AG04450 (cell line): ENCODE measurements around the gene GJA9. TPM values are rescaled to one million over a fixed set of nuclear protein-coding genes. Genes with fewer than 3 reads are reported as not detected.
"Not testable (repeated sequence)": the region's sequence is repeated elsewhere in the genome, so short reads cannot be mapped to it uniquely, and the experiment has no call there.

ENCODE experiments used
- CTCF ChIA-PET: fragments of 300-600, 350-600 bp; formaldehyde crosslinking; extraction: SDS; loops from one replicate; lab custom pipeline; 2022; ENCODE audit warnings: antibody characterized with exemption, inconsistent platforms; lab: Charles Lee
- POLR2A ChIA-PET: fragments of 350-600 bp; formaldehyde crosslinking; extraction: SDS; loops from one replicate; lab custom pipeline; 2021; ENCODE audit warnings: antibody characterized with exemption, inconsistent platforms; lab: Yijun Ruan, JAX
- DNase-seq: peaks from one replicate; pipeline ENCODE4 v3.0.0-alpha.2; 2011; ENCODE audit warnings: low read depth, low spot score
- H3K27ac ChIP-seq: one replicate; pipeline ENCODE4 v1.5.1; 2012; ENCODE audit warnings: low read depth, low read length, control low read depth
- H3K27me3 ChIP-seq: one replicate; pipeline ENCODE4 v1.6.0; 2012; ENCODE audit warnings: low read length; ENCODE audit not compliant: control insufficient read depth, insufficient read depth
- H3K4me3 ChIP-seq: 2 replicates; pipeline ENCODE4 v1.5.1; 2011; ENCODE audit warnings: mild to moderate bottlenecking, low read depth, low read length, control low read depth
- H3K9me3 ChIP-seq: 2 replicates; pipeline ENCODE4 v1.5.1; 2012; ENCODE audit warnings: low read length; ENCODE audit not compliant: control insufficient read depth, insufficient read depth
- CTCF ChIP-seq: IDR thresholded peaks from 2 replicates; pipeline ENCODE4 v1.5.1; 2011; ENCODE audit warnings: low read depth, low read length, control low read depth, inconsistent platforms
- polyA plus RNA-seq: library from polyadenylated mRNA; depleted of rRNA; stranded (reverse); fragments of >200 nt; gene quantifications from 2 replicates; pipeline ENCODE4 v1.2.3, GENCODE V29; 2011

Gene GJA9
- polyA plus RNA-seq, 1 experiment: not detected

GRCh38 chr1:38846210-38846609, 35.2 kb downstream of the GJA9 start:
- no peak overlapping the region for H3K27ac ChIP-seq
- H3K4me3 ChIP-seq: no peak overlapping the region
- H3K9me3 ChIP-seq: no peaks in the 10 kb centered on the region
- H3K27me3 ChIP-seq: no peaks in the 10 kb centered on the region
- TF ChIP-seq CTCF: no peak
- no peak for DNase-seq
- CTCF ChIA-PET: interaction anchor here (0.7 to 3.5 kb wide), 4 partner anchors 9 to 857 kb away, joined by 3 to 17 read pairs (median 3); no protein-coding TSS in a partner anchor
- POLR2A ChIA-PET: no interaction called here

DNA sequence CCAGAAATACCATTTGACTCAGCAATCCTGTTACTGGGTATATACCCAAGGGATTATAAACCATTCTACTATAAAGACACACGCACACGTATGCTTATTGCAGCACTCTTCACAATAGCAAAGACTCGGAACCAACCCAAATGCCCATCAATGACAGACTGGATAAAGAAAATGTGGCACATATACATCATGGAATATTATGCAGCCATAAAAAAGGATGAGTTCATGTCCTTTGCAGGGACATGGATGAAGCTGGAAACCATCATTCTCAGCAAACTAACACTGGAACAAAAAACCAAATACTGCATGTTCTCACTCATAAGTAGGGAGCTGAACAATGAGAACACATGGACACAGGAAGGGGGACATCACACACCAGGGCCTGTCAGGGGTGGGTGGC, 36.3 kb downstream of the GJA9 start:
- H3K4me3 ChIP-seq, H3K27ac ChIP-seq, H3K9me3 ChIP-seq, H3K27me3 ChIP-seq, DNase-seq, POLR2A ChIA-PET: not testable (repeated sequence)
- CTCF ChIA-PET: interaction anchor here (1.6 to 3.5 kb wide), 2 partner anchors 10 to 856 kb away, joined by 3 to 17 read pairs; no protein-coding TSS in a partner anchor

GRCh38 chr1:38840281-38840680, 41.1 kb downstream of the GJA9 start:
- H3K27ac ChIP-seq: no peak overlapping the region
- no peak for TF ChIP-seq CTCF
- DNase-seq: no peak
- ChIA-PET POLR2A (no interaction called here), CTCF (interaction anchor here (0.6 kb wide), 1 partner anchor 226 kb away, joined by 4 read pairs; no protein-coding TSS in a partner anchor)
- H3K27me3 ChIP-seq: no peaks in the 10 kb centered on the region
- no peaks in the 10 kb centered on the region for H3K9me3 ChIP-seq
- H3K4me3 ChIP-seq: no peak overlapping the region

- no peak for TF ChIP-seq CTCF
- no peaks in the 10 kb centered on the region for H3K9me3 ChIP-seq
- POLR2A ChIA-PET: no interaction called here
- CTCF ChIA-PET: interaction anchor here (0.6 kb wide), 1 partner anchor 1310 kb away, joined by 6 read pairs; no protein-coding TSS in a partner anchor
- no peak for DNase-seq
- no peak overlapping the region for H3K4me3 ChIP-seq
- no peaks in the 10 kb centered on the region for H3K27me3 ChIP-seq
- no peak overlapping the region for H3K27ac ChIP-seq
These were observed 42.0 kb downstream of the GJA9 start for GRCh38 chr1:38839363-38839762.

- DNase-seq, H3K9me3 ChIP-seq, H3K27me3 ChIP-seq, H3K4me3 ChIP-seq, H3K27ac ChIP-seq: not testable (repeated sequence)
- POLR2A ChIA-PET: interaction anchor here (0.6 kb wide), 1 partner anchor 928 kb away, joined by 5 read pairs; no protein-coding TSS in a partner anchor
- CTCF ChIA-PET: interaction anchor here (0.6 to 2.1 kb wide), 9 partner anchors 10 to 1697 kb away, joined by 3 to 10 read pairs (median 4); no protein-coding TSS in a partner anchor
These were observed 45.1 kb downstream of the GJA9 start for GRCh38 chr1:38836316-38836715.

- ChIA-PET CTCF (interaction anchor here (0.6 to 2.4 kb wide), 25 partner anchors 8 to 942 kb away, joined by 3 to 22 read pairs (median 4); partner anchors contain the start of genes RRAGC and SF3A3), POLR2A (interaction anchor here (0.6 to 1.0 kb wide), 3 partner anchors 18 to 809 kb away, joined by 3 to 8 read pairs (median 4); no protein-coding TSS in a partner anchor)
- no peak overlapping the region for H3K4me3 ChIP-seq
- H3K27me3 ChIP-seq: peaks cover 10% of the 10 kb centered on the region
- TF ChIP-seq CTCF: peak; percentile 83
- peak; percentile 68 for DNase-seq
- no peak overlapping the region for H3K27ac ChIP-seq
- no peaks in the 10 kb centered on the region for H3K9me3 ChIP-seq
These were observed 46.2 kb downstream of the GJA9 start for GRCh38 chr1:38834937-38835827.
